HEK293 (cell line): Measurements from ENCODE around the gene RPL12.

Experiments
- CTCF ChIA-PET: fragments of 350-600 bp; formaldehyde crosslinking; extraction: SDS; loops from one replicate; lab custom pipeline; 2021; ENCODE audit warnings: antibody characterized with exemption; lab: Yijun Ruan, JAX
- POLR2A ChIA-PET: fragments of 300-600 bp; formaldehyde crosslinking; extraction: SDS; loops from one replicate; lab custom pipeline; 2020; ENCODE audit warnings: antibody characterized with exemption, inconsistent platforms; lab: Yijun Ruan, JAX
- H3K27ac ChIP-seq: fragments of 200-500 bp; sonication (Bioruptor generic); 2 replicates; pipeline ENCODE4 v1.5.1; 2014; ENCODE audit warnings: low read depth, low read length, control low read depth, inconsistent platforms; ENCODE audit errors: extremely low read depth
- H3K36me3 ChIP-seq, 2 experiments: fragments of 200-500 bp in 1 of 2; sonication (Bioruptor generic) in 1 of 2; 1 replicate in 1 of 2; 2 replicates in 1 of 2; pipeline ENCODE4 v1.5.1; 2014 to 2017; ENCODE audit warnings: inconsistent platforms in 2 of 2, low read length in 2 of 2; ENCODE audit not compliant: control insufficient read depth in 2 of 2, insufficient read depth in 1 of 2
- H3K4me1 ChIP-seq: fragments of 200-500 bp; sonication (Bioruptor generic); 2 replicates; pipeline ENCODE4 v1.5.1; 2014; ENCODE audit warnings: mild to moderate bottlenecking, low read length, inconsistent platforms; ENCODE audit not compliant: control insufficient read depth, insufficient read depth
- H3K4me3 ChIP-seq: 2 replicates; pipeline ENCODE4 v1.5.1; 2011; ENCODE audit warnings: low read depth, mild to moderate bottlenecking, control low read depth, low read length, moderate library complexity
- H3K9me3 ChIP-seq: fragments of 200-500 bp; sonication (Bioruptor generic); 2 replicates; pipeline ENCODE4 v1.5.1; 2014; ENCODE audit warnings: low read depth, low read length, inconsistent platforms; ENCODE audit not compliant: control insufficient read depth, insufficient read depth
- EGR2 ChIP-seq: fragments of 450-650 bp; formaldehyde crosslinking; IDR thresholded peaks from 2 replicates; pipeline ENCODE4 v1.5.1; 2016; ENCODE audit warnings: low read depth, missing biosample characterization, missing genetic modification characterization
- ELK4 ChIP-seq: IDR thresholded peaks from 2 replicates; pipeline ENCODE4 v1.6.1; 2011; ENCODE audit warnings: mild to moderate bottlenecking, low read depth, low read length, borderline replicate concordance
- KLF7 ChIP-seq: fragments of 450-650 bp; formaldehyde crosslinking; IDR thresholded peaks from 2 replicates; pipeline ENCODE4 v1.5.1; 2016; ENCODE audit warnings: missing biosample characterization, missing genetic modification characterization, borderline replicate concordance
- ZBTB17 ChIP-seq: fragments of 450-650 bp; formaldehyde crosslinking; IDR thresholded peaks from 2 replicates; pipeline ENCODE4 v1.5.1; 2016; ENCODE audit warnings: missing biosample characterization, missing genetic modification characterization
- ZFHX2 ChIP-seq: fragments of 450-650 bp; formaldehyde crosslinking; conservative IDR thresholded peaks from 2 replicates; pipeline ENCODE4 v1.5.1; 2016; ENCODE audit warnings: missing biosample characterization, missing genetic modification characterization
- ZIC2 ChIP-seq: fragments of 450-650 bp; formaldehyde crosslinking; IDR thresholded peaks from 2 replicates; pipeline ENCODE4 v1.5.1; 2016; ENCODE audit warnings: missing biosample characterization, missing genetic modification characterization
- ZNF114 ChIP-seq: fragments of 450-650 bp; formaldehyde crosslinking; IDR thresholded peaks from 2 replicates; pipeline ENCODE4 v1.5.0; 2017; ENCODE audit warnings: missing biosample characterization, missing genetic modification characterization
- ZNF133 ChIP-seq: fragments of 450-650 bp; formaldehyde crosslinking; IDR thresholded peaks from 2 replicates; pipeline ENCODE4 v1.5.1; 2016; ENCODE audit warnings: missing biosample characterization, missing genetic modification characterization
- ZNF138 ChIP-seq: fragments of 450-650 bp; formaldehyde crosslinking; IDR thresholded peaks from 2 replicates; pipeline ENCODE4 v1.5.1; 2016; ENCODE audit warnings: missing biosample characterization, missing genetic modification characterization, borderline replicate concordance
- ZNF155 ChIP-seq: fragments of 450-650 bp; formaldehyde crosslinking; IDR thresholded peaks from 2 replicates; pipeline ENCODE4 v1.5.1; 2016; ENCODE audit warnings: missing biosample characterization, missing genetic modification characterization
- ZNF18 ChIP-seq: fragments of 450-650 bp; formaldehyde crosslinking; IDR thresholded peaks from 2 replicates; pipeline ENCODE4 v1.5.1; 2016; ENCODE audit warnings: missing biosample characterization, missing genetic modification characterization
- ZNF311 ChIP-seq: fragments of 450-650 bp; formaldehyde crosslinking; IDR thresholded peaks from 2 replicates; pipeline ENCODE4 v1.5.1; 2017; ENCODE audit warnings: missing biosample characterization, missing genetic modification characterization, borderline replicate concordance
- ZNF394 ChIP-seq: fragments of 450-650 bp; formaldehyde crosslinking; IDR thresholded peaks from 2 replicates; pipeline ENCODE4 v1.5.1; 2016; ENCODE audit warnings: missing biosample characterization, missing genetic modification characterization, mild to moderate bottlenecking, moderate library complexity, borderline replicate concordance
- ZNF404 ChIP-seq: fragments of 450-650 bp; formaldehyde crosslinking; IDR thresholded peaks from 2 replicates; pipeline ENCODE4 v1.5.1; 2017; ENCODE audit warnings: missing biosample characterization, missing genetic modification characterization
- ZNF518A ChIP-seq: fragments of 450-650 bp; formaldehyde crosslinking; conservative IDR thresholded peaks from 2 replicates; pipeline ENCODE4 v1.5.1; 2016; ENCODE audit warnings: low read depth, missing biosample characterization, missing genetic modification characterization
- ZNF560 ChIP-seq: fragments of 450-650 bp; formaldehyde crosslinking; IDR thresholded peaks from 2 replicates; pipeline ENCODE4 v1.5.1; 2017; ENCODE audit warnings: missing biosample characterization, missing genetic modification characterization, borderline replicate concordance
- ZNF561 ChIP-seq: fragments of 450-650 bp; IDR thresholded peaks from 2 replicates; pipeline ENCODE4 v1.5.1; 2018; ENCODE audit warnings: missing biosample characterization, missing genetic modification characterization, borderline replicate concordance
- ZNF704 ChIP-seq: fragments of 450-650 bp; formaldehyde crosslinking; IDR thresholded peaks from 2 replicates; pipeline ENCODE4 v1.5.1; 2016; ENCODE audit warnings: missing biosample characterization, missing genetic modification characterization
- ZNF776 ChIP-seq: fragments of 450-650 bp; formaldehyde crosslinking; IDR thresholded peaks from 2 replicates; pipeline ENCODE4 v1.5.0; 2017; ENCODE audit warnings: missing biosample characterization, missing genetic modification characterization, borderline replicate concordance
- ZNF792 ChIP-seq: fragments of 450-650 bp; formaldehyde crosslinking; IDR thresholded peaks from 2 replicates; pipeline ENCODE4 v1.5.1; 2016; ENCODE audit warnings: missing biosample characterization, missing genetic modification characterization
- ZNF837 ChIP-seq: fragments of 450-650 bp; formaldehyde crosslinking; IDR thresholded peaks from 2 replicates; pipeline ENCODE4 v1.5.1; 2016; ENCODE audit warnings: missing biosample characterization, missing genetic modification characterization
- ZSCAN18 ChIP-seq: fragments of 450-650 bp; formaldehyde crosslinking; IDR thresholded peaks from 2 replicates; pipeline ENCODE4 v1.5.1; 2016; ENCODE audit warnings: missing biosample characterization, missing genetic modification characterization
- ZSCAN4 ChIP-seq: fragments of 450-650 bp; formaldehyde crosslinking; IDR thresholded peaks from 2 replicates; pipeline ENCODE4 v1.5.1; 2017; ENCODE audit warnings: missing biosample characterization, missing genetic modification characterization

The RPL12 gene

GRCh38 chr9:127438394-127438793, 12.8 kb downstream of the RPL12 start:
- H3K27ac ChIP-seq, result no peak overlapping the region
- POLR2A ChIA-PET, result interaction anchor here (2.2 to 2.8 kb wide), 2 partner anchors 12 to 15 kb away, joined by 9 to 14 read pairs; partner anchors contain the start of genes LRSAM1, RPL12 and ZNF79
- H3K36me3 ChIP-seq, result peaks cover 7 to 92% of the 10 kb centered on the region in 2 experiments; a peak in 2 of 3 replicates
- H3K9me3 ChIP-seq, result no peaks in the 10 kb centered on the region
- H3K4me1 ChIP-seq, result no peaks in the 10 kb centered on the region
- H3K4me3 ChIP-seq, result no peak overlapping the region
- CTCF ChIA-PET, result interaction anchor here (0.6 kb wide), 1 partner anchor 586 kb away, joined by 5 read pairs; no protein-coding TSS in a partner anchor
- TF ChIP-seq ZNF311 (tag by site-specific recombination) (no peak), ZNF561 (tag by site-specific recombination) (no peak), ZIC2 (no peak), ZNF133 (no peak), ZNF394 (tag by site-specific recombination) (no peak), ELK4 (no peak), ZFHX2 (tag by site-specific recombination) (no peak), ZNF114 (tag by site-specific recombination) (no peak), ZNF837 (no peak), KLF7 (tag by site-specific recombination) (no peak), ZNF704 (tag by site-specific recombination) (no peak), EGR2 (no peak), ZNF560 (tag by site-specific recombination) (no peak), ZNF776 (no peak), ZSCAN18 (tag by site-specific recombination) (no peak), ZNF138 (tag by site-specific recombination) (no peak), ZNF792 (tag by site-specific recombination) (no peak)

GRCh38 chr9:127437497-127438264, 13.5 kb downstream of the RPL12 start:
- no peaks in the 10 kb centered on the region for H3K9me3 ChIP-seq
- peaks cover 14 to 91% of the 10 kb centered on the region in 2 experiments; a peak in 2 of 3 replicates for H3K36me3 ChIP-seq
- no peaks in the 10 kb centered on the region for H3K4me1 ChIP-seq
- ChIA-PET CTCF (interaction anchor here (0.7 kb wide), 1 partner anchor 232 kb away, joined by 4 read pairs; no protein-coding TSS in a partner anchor), POLR2A (interaction anchor here (0.6 to 2.8 kb wide), 2 partner anchors 14 kb away, joined by 4 to 9 read pairs; partner anchors contain the start of genes LRSAM1, RPL12 and ZNF79)
- H3K4me3 ChIP-seq, result no peak overlapping the region
- no peak overlapping the region for H3K27ac ChIP-seq
- TF ChIP-seq ZNF518A (tag by site-specific recombination) (no peak), ZNF155 (tag by site-specific recombination) (no peak), ZBTB17 (tag by site-specific recombination) (no peak), ZSCAN4 (tag by site-specific recombination) (no peak), ZNF18 (tag by site-specific recombination) (no peak), ZNF404 (tag by site-specific recombination) (no peak)
